Activated naive CD4-positive, alpha-beta T cell treated with Interleukin-2 at 50 U/mL for 16 hours (primary cell): ENCODE measurements around the gene PLA2G4B.

Experiments
- DNase-seq: peaks from one replicate; pipeline ENCODE4 v3.0.0-alpha.2; 2020

The PLA2G4B gene

GRCh38 chr15:41838400-41838897 is at the start of gene PLA2G4B:
Gene PLA2G4B, plus strand, starts transcription at chr15:41838847. Its CDS starts 67 bp downstream, at chr15:41838914.
- DNase-seq: no peak

GRCh38 chr15:41789236-41789635 is 49.4 kb upstream of the PLA2G4B start:
- no peak for DNase-seq

- DNase-seq: no peak
Measured at GRCh38 chr15:41789662-41790061, 49.0 kb upstream of the PLA2G4B start.

GRCh38 chr15:41790169-41790568 is 48.5 kb upstream of the PLA2G4B start:
- DNase-seq: no peak

- DNase-seq: no peak
Measured at GRCh38 chr15:41790756-41791546, 47.7 kb upstream of the PLA2G4B start.

GRCh38 chr15:41791547-41791937 is 47.1 kb upstream of the PLA2G4B start:
- no peak for DNase-seq

- no peak for DNase-seq
Measured at GRCh38 chr15:41792000-41792637, 46.5 kb upstream of the PLA2G4B start.

- DNase-seq: no peak
Measured at GRCh38 chr15:41794081-41794480, 44.6 kb upstream of the PLA2G4B start.

GRCh38 chr15:41795996-41796856 is 42.4 kb upstream of the PLA2G4B start:
- DNase-seq: no peak

- DNase-seq: no peak
Measured at GRCh38 chr15:41797201-41797944, 41.3 kb upstream of the PLA2G4B start.

GRCh38 chr15:41798607-41799487 is 39.8 kb upstream of the PLA2G4B start:
- no peak for DNase-seq

GRCh38 chr15:41799488-41799805 is 39.2 kb upstream of the PLA2G4B start:
- DNase-seq: no peak

- DNase-seq: no peak
Measured at GRCh38 chr15:41801185-41801584, 37.5 kb upstream of the PLA2G4B start.

GRCh38 chr15:41801850-41802455 is 36.7 kb upstream of the PLA2G4B start:
- DNase-seq: no peak

- no peak for DNase-seq
Measured at GRCh38 chr15:41804361-41804760, 34.3 kb upstream of the PLA2G4B start.

GRCh38 chr15:41804916-41805666 is 33.6 kb upstream of the PLA2G4B start:
- DNase-seq: no peak

GRCh38 chr15:41805711-41806110 is 32.9 kb upstream of the PLA2G4B start:
- no peak for DNase-seq

- DNase-seq: no peak
Measured at GRCh38 chr15:41806291-41807181, 32.1 kb upstream of the PLA2G4B start.

GRCh38 chr15:41809121-41809520 is 29.5 kb upstream of the PLA2G4B start:
- no peak for DNase-seq
